Endothelial cell of umbilical vein (primary cell): ENCODE data around the gene CHRM2. TPM values are rescaled to one million over a fixed set of nuclear protein-coding genes. Genes with fewer than 3 reads are reported as not detected.

ENCODE experiments used
- BruUV-seq: library from RNA; stranded (reverse); fragments of 400-500 nt; replicated peaks from 2 replicates; lab custom pipeline; 2021; lab: Mats Ljungman, UMichigan
- CTCF ChIA-PET: fragments of 300-600, 350-600 bp; sonication (Branson Sonifier 250); formaldehyde crosslinking; loops from one replicate; lab custom pipeline; 2021; ENCODE audit warnings: antibody characterized with exemption, inconsistent platforms; lab: Charles Lee
- POLR2A ChIA-PET: fragments of 300-600, 350-600 bp; sonication (Branson Sonifier 250); formaldehyde crosslinking; loops from one replicate; lab custom pipeline; 2021; ENCODE audit warnings: antibody characterized with exemption, inconsistent platforms; lab: Charles Lee
- DNase-seq: peaks from one replicate; pipeline ENCODE4 v3.0.0-alpha.2; 2011; ENCODE audit warnings: low read depth, low spot score
- FAIRE-seq: peaks from 2 replicates; lab custom pipeline; 2011; peaks lifted over from hg19 to GRCh38; lab: Jason Lieb, UNC
- H2AFZ ChIP-seq: 2 replicates; pipeline ENCODE4 v1.6.0; 2012; ENCODE audit warnings: low read depth, low read length, control low read depth, inconsistent platforms
- H3K27ac ChIP-seq: 2 replicates; pipeline ENCODE4 v1.5.1; 2011; ENCODE audit warnings: low read depth, mild to moderate bottlenecking, control low read depth, low read length, moderate library complexity; ENCODE audit not compliant: insufficient read depth
- H3K27me3 ChIP-seq, 2 experiments: 2 replicates each; pipeline versions ENCODE4 v1.6.0 to v1.6.1; 2011; ENCODE audit warnings: low read length in 2 of 2, mixed read lengths in 1 of 2; ENCODE audit not compliant: control insufficient read depth in 2 of 2, insufficient read depth in 2 of 2
- H3K36me3 ChIP-seq, 2 experiments: 2 replicates in 1 of 2; 3 replicates in 1 of 2; pipeline ENCODE4 v1.5.1; 2011; ENCODE audit warnings: low read length in 2 of 2, mild to moderate bottlenecking in 1 of 2, moderate library complexity in 1 of 2; ENCODE audit not compliant: control insufficient read depth in 2 of 2, insufficient read depth in 2 of 2; ENCODE audit errors: extremely low read depth in 1 of 2
- H3K4me1 ChIP-seq: 3 replicates; pipeline ENCODE4 v1.5.1; 2011; ENCODE audit warnings: mild to moderate bottlenecking, low read length; ENCODE audit not compliant: control insufficient read depth, insufficient read depth; ENCODE audit errors: extremely low read depth
- H3K4me2 ChIP-seq: 2 replicates; pipeline ENCODE4 v1.6.1; 2011; ENCODE audit warnings: low read length, control low read depth, mixed read lengths; ENCODE audit not compliant: insufficient read depth
- H3K4me3 ChIP-seq, 3 experiments: fragments of 200-600 bp in 1 of 3; sonication (generic), shearing (Covaris generic) in 1 of 3; replicated peaks in 1 of 3; 2 replicates each; pipeline ENCODE4 v1.5.1; 2011 to 2016; ENCODE audit warnings: control low read depth in 3 of 3, low read length in 3 of 3, mild to moderate bottlenecking in 2 of 3, inconsistent platforms in 1 of 3, low read depth in 1 of 3, moderate library complexity in 1 of 3; ENCODE audit not compliant: insufficient read depth in 1 of 3
- H3K79me2 ChIP-seq: 2 replicates; pipeline ENCODE4 v1.6.0; 2012; ENCODE audit warnings: low read length, inconsistent platforms; ENCODE audit not compliant: control insufficient read depth, insufficient read depth
- H3K9ac ChIP-seq: replicated peaks from 2 replicates; pipeline ENCODE3; 2011; ENCODE audit warnings: low read length, control low read depth; ENCODE audit not compliant: insufficient read depth; ENCODE audit errors: extremely low read depth
- H3K9me1 ChIP-seq: replicated peaks from 3 replicates; pipeline ENCODE4 v1.6.0; 2011; ENCODE audit warnings: mild to moderate bottlenecking, low read length; ENCODE audit not compliant: control insufficient read depth, insufficient read depth; ENCODE audit errors: extremely low read depth
- H3K9me3 ChIP-seq: replicated peaks from 2 replicates; pipeline ENCODE4 v1.5.1; 2012; ENCODE audit warnings: low read length, inconsistent platforms; ENCODE audit not compliant: control insufficient read depth, insufficient read depth
- H4K20me1 ChIP-seq: replicated peaks from 2 replicates; pipeline ENCODE3; 2011; ENCODE audit warnings: mild to moderate bottlenecking, low read length; ENCODE audit not compliant: control insufficient read depth, insufficient read depth; ENCODE audit errors: extremely low read depth
- CTCF ChIP-seq, 2 donors: IDR thresholded peaks; 1 replicate in 1 of 2; 2 replicates in 1 of 2; pipeline ENCODE4 v1.5.1; 2011; ENCODE audit warnings: low read length in 2 of 2, mild to moderate bottlenecking in 2 of 2, moderate library complexity in 2 of 2, control low read depth in 1 of 2, inconsistent platforms in 1 of 2, low read depth in 1 of 2; ENCODE audit not compliant: insufficient read depth in 1 of 2; ENCODE audit errors: extremely low read depth in 1 of 2
- EZH2 ChIP-seq: IDR thresholded peaks from 2 replicates; pipeline ENCODE4 v1.6.1; 2012; ENCODE audit warnings: borderline replicate concordance, low read depth, mild to moderate bottlenecking, moderate library complexity, low read length, inconsistent platforms; ENCODE audit not compliant: severe bottlenecking
- FOS ChIP-seq: IDR thresholded peaks from 2 replicates; pipeline ENCODE4 v1.6.1; 2011; ENCODE audit warnings: mild to moderate bottlenecking, low read length, moderate library complexity, borderline replicate concordance; ENCODE audit not compliant: insufficient read depth
- GATA2 ChIP-seq: IDR thresholded peaks from 2 replicates; pipeline ENCODE4 v1.7.0; 2011; ENCODE audit warnings: low read depth, mild to moderate bottlenecking, moderate library complexity, mixed read lengths, low read length; ENCODE audit not compliant: insufficient read length, insufficient read depth
- JUN ChIP-seq: IDR thresholded peaks from 2 replicates; pipeline ENCODE4 v1.6.1; 2011; ENCODE audit warnings: borderline replicate concordance, low read depth; ENCODE audit not compliant: insufficient read length, insufficient read depth
- MAX ChIP-seq: IDR thresholded peaks from 2 replicates; pipeline ENCODE4 v1.6.1; 2011; ENCODE audit not compliant: insufficient read depth, insufficient read length
- MYC ChIP-seq: IDR thresholded peaks from one replicate; pipeline ENCODE4 v1.6.1; 2011; ENCODE audit warnings: mild to moderate bottlenecking, low read depth, low read length
- POLR2A ChIP-seq: IDR thresholded peaks from 2 replicates; pipeline ENCODE4 v1.6.1; 2012; ENCODE audit warnings: low read depth, mild to moderate bottlenecking, control low read depth, low read length
- POLR2AphosphoS5 ChIP-seq: IDR thresholded peaks from 2 replicates; pipeline ENCODE4 v1.6.1; 2012; ENCODE audit warnings: low read depth, mild to moderate bottlenecking, control low read depth, low read length, moderate library complexity; ENCODE audit not compliant: insufficient read depth
- dilution Hi-C: fragments of 300-500 bp; cut with MboI; formaldehyde crosslinking; loops from one replicate; pipeline ENCODE4 v1.15.0; 2019; ENCODE audit warnings: low sequenced_read_pairs; ENCODE audit not compliant: extremely low pct_ligation_motif_present
- intact Hi-C: fragments of 100-400 bp; cut with micrococcal nuclease; formaldehyde crosslinking; loops from one replicate; pipeline ENCODE4 v1.10.0; 2022
- polyA plus RNA-seq, 4 experiments: library from polyadenylated mRNA; depleted of rRNA in 3 of 4; stranded (reverse) in 3 of 4; unstranded in 1 of 4; fragments of >200 nt; gene quantifications; 2 replicates each; pipeline versions ENCODE4 v1.2.1 to v1.2.3, GENCODE V29; 2011 to 2012; ENCODE audit warnings: missing spikeins in 1 of 4
- total RNA-seq: library from RNA; stranded (reverse); gene quantifications from 2 replicates; pipeline ENCODE4 v1.2.3, GENCODE V29; 2021

The CHRM2 gene
- total and polyA plus RNA-seq, 2 donors (not counting 3 experiments of a cell fraction or from before 2014, with no cell fraction given), result not detected

- FAIRE-seq, result no peak
Measured at GRCh38 chr7:137003566-137003965, 135.1 kb downstream of the CHRM2 start.

More at GRCh38 chr7:137003566-137003965, 135.1 kb downstream of the CHRM2 start:
- POLR2A ChIA-PET, result no interaction called here
- Histone ChIP-seq H3K36me3 (no peaks in the 10 kb centered on the region), H2AFZ (no peak overlapping the region), H3K27ac (no peak overlapping the region), H3K79me2 (no peaks in the 10 kb centered on the region), H3K9ac (no peak overlapping the region), H3K9me3 (no peaks in the 10 kb centered on the region), H3K4me1 (no peaks in the 10 kb centered on the region), H3K4me2 (no peak overlapping the region), H4K20me1 (no peaks in the 10 kb centered on the region), H3K9me1 (no peaks in the 10 kb centered on the region), H3K27me3 (no peaks in the 10 kb centered on the region), H3K4me3 (no peak overlapping the region)
- BruUV-seq, result no TSS peak
- CTCF ChIA-PET, result no interaction called here
- intact Hi-C loops, result no loop called here
- TF ChIP-seq POLR2AphosphoS5 (no peak), GATA2 (no peak), EZH2 (no peak), FOS (no peak), MAX (no peak), MYC (no peak), POLR2A (no peak), JUN (no peak), CTCF (IDR thresholded peaks at IDR 0.05; ENCODE audit: extremely low read depth in 1 of 2, insufficient read depth in 1 of 2, low read depth in 1 of 2, low read length in 2 of 2) (no peak)
- dilution Hi-C loops, result no loop called here
- no peak for DNase-seq
